D721Med (cell line): Measurements from ENCODE around the gene COIL.

Source experiments
- DNase-seq: peaks from one replicate; pipeline ENCODE4 v3.0.0; 2011; ENCODE audit warnings: low spot score; ENCODE audit not compliant: insufficient read length
- FAIRE-seq: peaks from 2 replicates; lab custom pipeline; 2011; peaks lifted over from hg19 to GRCh38; lab: Jason Lieb, UNC
- CTCF ChIP-seq: IDR thresholded peaks from 2 replicates; pipeline ENCODE4 v1.5.1; 2012; ENCODE audit warnings: mild to moderate bottlenecking, control low read depth; ENCODE audit not compliant: insufficient read depth; ENCODE audit errors: missing control alignments

COIL gene

GRCh38 chr17:56977673-56978395 is 17.0 kb upstream of the COIL start, which contains the start of gene SCPEP1:
SCPEP1 (plus strand) TSS chr17:56978131; CDS start chr17:56978160, 29 bp downstream.
- DNase-seq (peak; percentile 82), FAIRE-seq (no peak)
- no peak for TF ChIP-seq CTCF

- TF ChIP-seq CTCF, result no peak
- FAIRE-seq (no peak), DNase-seq (no peak)
These were observed 16.2 kb upstream of the COIL start for GRCh38 chr17:56976941-56977608.

DNA sequence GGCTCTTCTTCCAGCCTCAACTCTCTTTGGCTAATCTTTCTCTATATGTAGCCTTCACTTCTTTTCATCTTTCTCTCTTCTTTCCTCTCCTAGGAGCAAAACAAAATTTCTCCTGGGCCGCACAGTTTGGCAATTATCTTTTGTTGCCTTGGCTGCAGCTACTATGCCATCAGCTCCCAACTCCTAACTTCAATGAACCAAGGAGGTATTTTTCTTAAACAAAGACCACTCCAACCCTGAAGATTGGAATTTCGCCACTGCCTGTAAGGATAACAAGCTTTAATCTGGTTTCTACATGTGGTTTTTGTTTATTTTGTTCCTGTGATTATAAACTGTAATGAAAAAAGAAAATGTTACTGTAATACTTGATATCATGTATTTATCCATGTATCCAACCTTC is 14.8 kb upstream of the COIL start:
- FAIRE-seq (no peak), DNase-seq (no peak)
- TF ChIP-seq CTCF, result no peak

- no peak for DNase-seq
- TF ChIP-seq CTCF, result no peak
- no peak for FAIRE-seq
These were observed 13.2 kb upstream of the COIL start for GRCh38 chr17:56974055-56974454.

DNA sequence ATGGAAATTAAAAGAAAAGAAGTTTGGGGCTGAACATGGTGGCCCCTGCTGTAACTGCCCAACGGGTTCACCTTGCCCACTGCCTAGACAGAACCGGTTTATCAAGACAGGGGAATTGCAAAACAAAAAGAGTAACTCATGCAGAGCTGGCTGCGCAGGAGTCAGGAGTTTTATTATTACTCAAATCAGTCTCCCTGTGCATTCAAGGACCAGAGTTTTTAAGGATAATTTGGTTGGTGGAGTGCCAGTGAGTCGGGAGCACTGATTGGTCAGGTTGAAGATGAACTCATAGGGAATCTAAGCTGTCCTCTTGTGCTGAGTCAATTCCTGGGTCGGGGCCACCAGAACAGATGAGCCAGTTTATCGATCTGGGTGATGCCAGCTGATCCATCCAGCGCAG is 12.7 kb upstream of the COIL start:
- TF ChIP-seq CTCF, result no peak
- FAIRE-seq, result no peak
- DNase-seq, result no peak

GRCh38 chr17:56972111-56972730 is 11.4 kb upstream of the COIL start:
- FAIRE-seq, result no peak
- no peak for DNase-seq
- no peak for TF ChIP-seq CTCF
